Gastrocnemius medialis (tissue), 4 donors: ENCODE data around the gene COL1A1.

Experiments used
- POLR2A ChIP-seq, 2 donors: fragments of 450-650 bp; IDR thresholded peaks; one replicate each; pipeline ENCODE4 v1.6.1; 2017; ENCODE audit warnings: antibody characterized with exemption in 2 of 2, mild to moderate bottlenecking in 2 of 2, moderate library complexity in 2 of 2
- TF ChIP-seq, protein P1 (sequence below), 5 experiments: fragments of 450-650 bp in 3 of 5; fragments of 200-600 bp in 2 of 5; sonication (generic) in 2 of 5; IDR thresholded peaks in 4 of 5; conservative IDR thresholded peaks in 1 of 5; 1 replicate in 4 of 5; 2 replicates in 1 of 5; pipeline ENCODE4 v1.5.1; 2016 to 2019; ENCODE audit warnings: antibody characterized with exemption in 5 of 5, mild to moderate bottlenecking in 3 of 5, moderate library complexity in 3 of 5

DNA sequence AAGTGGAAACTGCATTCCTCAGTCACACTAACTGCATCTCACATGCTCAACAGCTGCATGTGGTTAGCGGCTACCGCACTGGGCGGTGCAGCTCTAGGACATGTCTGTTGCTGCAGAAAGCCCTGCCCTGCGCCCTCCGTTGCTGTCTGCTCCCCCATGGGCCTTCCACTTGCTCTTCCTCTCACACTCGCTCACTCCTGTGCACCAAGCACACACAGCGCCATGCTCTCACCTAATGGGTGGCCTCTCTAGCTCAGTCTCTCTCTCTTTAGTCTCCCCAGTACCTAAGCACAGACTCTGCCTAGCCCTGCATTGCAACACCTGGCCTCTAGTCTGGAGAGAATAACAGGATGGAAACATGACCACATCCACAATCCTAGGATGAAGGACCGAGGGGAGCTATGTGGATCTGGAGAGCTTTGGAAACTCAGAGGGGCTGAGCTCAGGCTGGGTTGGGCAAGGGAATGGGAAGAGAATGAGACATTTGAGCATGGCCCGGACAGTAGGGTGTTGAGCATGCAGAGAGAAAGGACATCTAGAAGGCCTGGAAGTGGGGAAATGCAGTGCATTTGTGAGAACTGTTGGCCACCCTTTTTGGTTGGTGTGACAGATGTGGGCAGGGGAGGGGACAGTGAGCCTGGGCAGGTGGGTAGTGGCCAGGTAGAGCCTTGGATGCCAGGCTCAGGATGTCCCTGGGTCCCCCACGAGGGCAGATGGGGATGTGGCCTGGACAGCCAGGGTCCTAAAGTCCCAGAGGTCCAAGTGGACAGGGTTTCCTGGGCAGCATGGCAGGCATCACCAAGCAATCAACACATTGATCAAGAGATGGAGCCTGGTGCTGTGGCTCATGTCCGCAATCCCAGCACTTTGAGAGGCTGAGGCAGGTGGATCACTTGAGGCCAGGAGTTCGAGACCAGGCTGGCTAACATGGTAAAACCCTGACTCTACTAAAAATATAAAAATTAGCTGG is 19.6 kb downstream of the COL1A1 start:
- TF ChIP-seq, protein P1, sequence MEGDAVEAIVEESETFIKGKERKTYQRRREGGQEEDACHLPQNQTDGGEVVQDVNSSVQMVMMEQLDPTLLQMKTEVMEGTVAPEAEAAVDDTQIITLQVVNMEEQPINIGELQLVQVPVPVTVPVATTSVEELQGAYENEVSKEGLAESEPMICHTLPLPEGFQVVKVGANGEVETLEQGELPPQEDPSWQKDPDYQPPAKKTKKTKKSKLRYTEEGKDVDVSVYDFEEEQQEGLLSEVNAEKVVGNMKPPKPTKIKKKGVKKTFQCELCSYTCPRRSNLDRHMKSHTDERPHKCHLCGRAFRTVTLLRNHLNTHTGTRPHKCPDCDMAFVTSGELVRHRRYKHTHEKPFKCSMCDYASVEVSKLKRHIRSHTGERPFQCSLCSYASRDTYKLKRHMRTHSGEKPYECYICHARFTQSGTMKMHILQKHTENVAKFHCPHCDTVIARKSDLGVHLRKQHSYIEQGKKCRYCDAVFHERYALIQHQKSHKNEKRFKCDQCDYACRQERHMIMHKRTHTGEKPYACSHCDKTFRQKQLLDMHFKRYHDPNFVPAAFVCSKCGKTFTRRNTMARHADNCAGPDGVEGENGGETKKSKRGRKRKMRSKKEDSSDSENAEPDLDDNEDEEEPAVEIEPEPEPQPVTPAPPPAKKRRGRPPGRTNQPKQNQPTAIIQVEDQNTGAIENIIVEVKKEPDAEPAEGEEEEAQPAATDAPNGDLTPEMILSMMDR (IDR thresholded peaks at IDR 0.05 in 4 of 5, conservative IDR thresholded peaks at IDR 0.05 in 1 of 5) = no peak
- TF ChIP-seq POLR2A (IDR thresholded peaks at IDR 0.05) = no peak
